Right lobe of liver (tissue), 4 donors: Measurements from ENCODE around the gene CENPK.
A peak's percentile ranks its signal among the peaks of the same experiment; 100 is the strongest.

ENCODE experiments used
- CTCF ChIP-seq, 4 donors: fragments of 200-600 bp in 3 of 4; fragments of 450-650 bp in 1 of 4; IDR thresholded peaks; one replicate each; pipeline versions ENCODE4 v1.5.1 to v1.8.0; 2016 to 2022; ENCODE audit warnings: antibody characterized with exemption in 4 of 4, mild to moderate bottlenecking in 2 of 4
- POLR2A ChIP-seq: fragments of 450-650 bp; IDR thresholded peaks from one replicate; pipeline ENCODE4 v1.6.1; 2017; ENCODE audit warnings: antibody characterized with exemption, mild to moderate bottlenecking
- donor health status: DM: no; HTN: no; CAD: no.
- donor health status: DM: no; HTN: no; CAD: no.
- donor health status: DM: no; HTN: yes; CAD: no.

GRCh38 chr5:65562731-65563701, at the start of gene CENPK, which contains the start of gene PPWD1:
- TF ChIP-seq POLR2A (peak; percentile 65), CTCF (IDR thresholded peaks at IDR 0.05) (no peak)
